Loucy (cell line): ENCODE results near the gene AKR1B15.

Source experiments
- CTCF ChIP-seq: fragments of 200-600 bp; sonication (generic); conservative IDR thresholded peaks from 2 replicates; pipeline ENCODE4 v1.5.1; 2014; ENCODE audit warnings: mild to moderate bottlenecking, antibody characterized with exemption, low read length
- EZH2phosphoT487 ChIP-seq: fragments of 200-600 bp; IDR thresholded peaks from 2 replicates; pipeline ENCODE4 v1.6.1; 2018; ENCODE audit warnings: antibody characterized with exemption, mild to moderate bottlenecking, moderate library complexity, borderline replicate concordance

GRCh38 chr7:134584290-134584689 lies 35.4 kb downstream of the AKR1B15 start:
- TF ChIP-seq CTCF (no peak), EZH2phosphoT487 (no peak)
